ENCODE results near the gene DHFR2. TPM values are rescaled to one million over a fixed set of nuclear protein-coding genes. Genes with fewer than 3 reads are reported as not detected.

The DHFR2 gene
- polyA plus RNA-seq, 1 of the 3 experiments (the other 2 are of a cell fraction), result 1.3 TPM

GRCh38 chr3:94099311-94099710, 36.6 kb upstream of the DHFR2 start:
- CTCF ChIA-PET, result interaction anchor here (0.9 to 1.6 kb wide), 3 partner anchors 17 to 30 kb away, joined by 4 to 7 read pairs (median 6); no protein-coding TSS in a partner anchor

More at GRCh38 chr3:94099311-94099710, 36.6 kb upstream of the DHFR2 start:
- TF ChIP-seq CTCF (IDR thresholded peaks at IDR 0.05) (no peak), CHD2 (IDR thresholded peaks at IDR 0.05; ENCODE audit: low read length, partially characterized antibody) (no peak), SIN3A (IDR thresholded peaks at IDR 0.05; ENCODE audit: borderline replicate concordance, low read depth, low read length) (no peak), USF1 (IDR thresholded peaks at IDR 0.05; ENCODE audit: borderline replicate concordance, low read depth) (no peak), GABPA (IDR thresholded peaks at IDR 0.05; ENCODE audit: low read depth) (no peak), FOXM1 (IDR thresholded peaks at IDR 0.05; ENCODE audit: low read depth) (no peak), MEF2A (IDR thresholded peaks at IDR 0.05; ENCODE audit: borderline replicate concordance, low read depth) (no peak), NRF1 (IDR thresholded peaks at IDR 0.05; ENCODE audit: low read depth, low read length) (no peak), NFIC (IDR thresholded peaks at IDR 0.05; ENCODE audit: borderline replicate concordance) (no peak), RXRA (IDR thresholded peaks at IDR 0.05; ENCODE audit: borderline replicate concordance, low read depth) (no peak), TCF12 (IDR thresholded peaks at IDR 0.05) (no peak), GATA2 (CRISPR knock-in tag; IDR thresholded peaks at IDR 0.05) (no peak), ZBTB33 (IDR thresholded peaks at IDR 0.05; ENCODE audit: borderline replicate concordance, low read depth) (no peak), SMC3 (IDR thresholded peaks at IDR 0.05; ENCODE audit: low read depth, low read length) (no peak), EZH2phosphoT487 (IDR thresholded peaks at IDR 0.05; ENCODE audit: borderline replicate concordance, low read depth) (no peak)
- TF ChIP-seq, protein P1, sequence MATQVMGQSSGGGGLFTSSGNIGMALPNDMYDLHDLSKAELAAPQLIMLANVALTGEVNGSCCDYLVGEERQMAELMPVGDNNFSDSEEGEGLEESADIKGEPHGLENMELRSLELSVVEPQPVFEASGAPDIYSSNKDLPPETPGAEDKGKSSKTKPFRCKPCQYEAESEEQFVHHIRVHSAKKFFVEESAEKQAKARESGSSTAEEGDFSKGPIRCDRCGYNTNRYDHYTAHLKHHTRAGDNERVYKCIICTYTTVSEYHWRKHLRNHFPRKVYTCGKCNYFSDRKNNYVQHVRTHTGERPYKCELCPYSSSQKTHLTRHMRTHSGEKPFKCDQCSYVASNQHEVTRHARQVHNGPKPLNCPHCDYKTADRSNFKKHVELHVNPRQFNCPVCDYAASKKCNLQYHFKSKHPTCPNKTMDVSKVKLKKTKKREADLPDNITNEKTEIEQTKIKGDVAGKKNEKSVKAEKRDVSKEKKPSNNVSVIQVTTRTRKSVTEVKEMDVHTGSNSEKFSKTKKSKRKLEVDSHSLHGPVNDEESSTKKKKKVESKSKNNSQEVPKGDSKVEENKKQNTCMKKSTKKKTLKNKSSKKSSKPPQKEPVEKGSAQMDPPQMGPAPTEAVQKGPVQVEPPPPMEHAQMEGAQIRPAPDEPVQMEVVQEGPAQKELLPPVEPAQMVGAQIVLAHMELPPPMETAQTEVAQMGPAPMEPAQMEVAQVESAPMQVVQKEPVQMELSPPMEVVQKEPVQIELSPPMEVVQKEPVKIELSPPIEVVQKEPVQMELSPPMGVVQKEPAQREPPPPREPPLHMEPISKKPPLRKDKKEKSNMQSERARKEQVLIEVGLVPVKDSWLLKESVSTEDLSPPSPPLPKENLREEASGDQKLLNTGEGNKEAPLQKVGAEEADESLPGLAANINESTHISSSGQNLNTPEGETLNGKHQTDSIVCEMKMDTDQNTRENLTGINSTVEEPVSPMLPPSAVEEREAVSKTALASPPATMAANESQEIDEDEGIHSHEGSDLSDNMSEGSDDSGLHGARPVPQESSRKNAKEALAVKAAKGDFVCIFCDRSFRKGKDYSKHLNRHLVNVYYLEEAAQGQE (IDR thresholded peaks at IDR 0.05; ENCODE audit: low read depth, low read length), result no peak
- WGBS (ENCODE audit: low lambda C conversion rate), result 100% methylated on average over 1 of the region's 1 CpG
- Histone ChIP-seq H3K9me2 (no peaks in the 10 kb centered on the region), H4K20me1 (ENCODE audit: insufficient read depth) (no peaks in the 10 kb centered on the region), H3K27me3 (ENCODE audit: insufficient read depth) (no peaks in the 10 kb centered on the region), H3K9ac (no peak overlapping the region), H3K4me2 (no peak overlapping the region), H3K36me3 (replicated peaks in 1 of 2; ENCODE audit: control insufficient read depth in 1 of 2, insufficient read depth in 2 of 2, low read length in 1 of 2) (peaks cover 37 to 46% of the 10 kb centered on the region in 2 experiments), H3K9me3 (no peaks in the 10 kb centered on the region), H3K27ac (ENCODE audit: low read depth in 2 of 2, low read length in 1 of 2) (no peak overlapping the region), H3K4me3 (ENCODE audit: low read depth in 2 of 2, low read length in 1 of 2) (no peak overlapping the region), H3F3A (replicated peaks; ENCODE audit: insufficient read depth) (no peaks in the 10 kb centered on the region), H3K4me1 (ENCODE audit: control insufficient read depth in 1 of 2, insufficient read depth in 2 of 2, low read depth in 1 of 2, low read length in 1 of 2) (no peaks in the 10 kb centered on the region; a peak in 1 of 4 replicates), H3K79me2 (ENCODE audit: insufficient read depth) (no peaks in the 10 kb centered on the region), H2AFZ (ENCODE audit: low read depth) (no peak overlapping the region)
- no peak for DNase-seq
- POLR2A ChIA-PET, result no interaction called here

All from SK-N-SH (cell line).